Measurements from ENCODE around the gene SLC25A21.

SLC25A21 gene

GRCh38 chr14:36652542-36653201 lies 519.7 kb downstream of the SLC25A21 start:
- H3K4me3 ChIP-seq = no peak overlapping the region
- 0 out of 2 replicates have a peak overlapping the region, but pooled peaks have one; percentile 19 for H3K27ac ChIP-seq
- no peaks in the 10 kb centered on the region for H3K36me3 ChIP-seq (ENCODE audit: insufficient read depth, low read length)
- no peaks in the 10 kb centered on the region for H3K9me3 ChIP-seq (ENCODE audit: low read depth, low read length)
- H3K9ac ChIP-seq (ENCODE audit: insufficient read length) = no peak overlapping the region
- no peak for DNase-seq (ENCODE audit: low read depth, low spot score)
- TF ChIP-seq POLR2AphosphoS5 (IDR thresholded peaks at IDR 0.05; ENCODE audit: borderline replicate concordance, low read depth, low read length) (no peak), FOXP2 (optimal IDR thresholded peaks at IDR 0.05; ENCODE audit: control extremely low read depth, extremely low read length, insufficient read depth) (no peak)

- no peaks in the 10 kb centered on the region for H3K36me3 ChIP-seq (ENCODE audit: insufficient read depth, low read length)
- no peak for DNase-seq (ENCODE audit: low read depth, low spot score)
- no peak overlapping the region for H3K4me3 ChIP-seq
- H3K9me3 ChIP-seq (ENCODE audit: low read depth, low read length) = no peaks in the 10 kb centered on the region
- H3K27ac ChIP-seq = 0 out of 2 replicates have a peak overlapping the region, but pooled peaks have one; percentile 7
- no peak overlapping the region for H3K9ac ChIP-seq (ENCODE audit: insufficient read length)
- TF ChIP-seq FOXP2 (optimal IDR thresholded peaks at IDR 0.05; ENCODE audit: control extremely low read depth, extremely low read length, insufficient read depth) = no peak
- no peak for TF ChIP-seq EZH2 (IDR thresholded peaks at IDR 0.05)
- no peak for TF ChIP-seq POLR2AphosphoS5 (IDR thresholded peaks at IDR 0.05; ENCODE audit: borderline replicate concordance, low read depth, low read length)
These were observed 522.3 kb downstream of the SLC25A21 start for GRCh38 chr14:36649872-36650650.

- H3K27ac ChIP-seq = no peak overlapping the region
- TF ChIP-seq EZH2 (IDR thresholded peaks at IDR 0.05) = no peak
- no peak for TF ChIP-seq FOXP2 (optimal IDR thresholded peaks at IDR 0.05; ENCODE audit: control extremely low read depth, extremely low read length, insufficient read depth)
- no peak for TF ChIP-seq POLR2AphosphoS5 (IDR thresholded peaks at IDR 0.05; ENCODE audit: borderline replicate concordance, low read depth, low read length)
- DNase-seq (ENCODE audit: low read depth, low spot score) = no peak
These were observed 524.3 kb downstream of the SLC25A21 start for GRCh38 chr14:36647824-36648753.

GRCh38 chr14:36647417-36647823 lies 525.0 kb downstream of the SLC25A21 start:
- no peaks in the 10 kb centered on the region for H3K36me3 ChIP-seq (ENCODE audit: insufficient read depth, low read length)
- H3K4me3 ChIP-seq = peak overlapping the region; percentile 45; the same call in 1 of the 2 replicates
- TF ChIP-seq POLR2AphosphoS5 (IDR thresholded peaks at IDR 0.05; ENCODE audit: borderline replicate concordance, low read depth, low read length) (no peak), EZH2 (IDR thresholded peaks at IDR 0.05) (no peak), FOXP2 (optimal IDR thresholded peaks at IDR 0.05; ENCODE audit: control extremely low read depth, extremely low read length, insufficient read depth) (no peak)
- no peak overlapping the region for H3K9ac ChIP-seq (ENCODE audit: insufficient read length)
- no peak for DNase-seq (ENCODE audit: low read depth, low spot score)
- no peak overlapping the region for H3K27ac ChIP-seq
- H3K9me3 ChIP-seq (ENCODE audit: low read depth, low read length) = no peaks in the 10 kb centered on the region

More at GRCh38 chr14:36647824-36648753, 524.3 kb downstream of the SLC25A21 start:
- Histone ChIP-seq H3K9ac (ENCODE audit: insufficient read length) (no peak overlapping the region), H3K36me3 (ENCODE audit: insufficient read depth, low read length) (no peaks in the 10 kb centered on the region), H3K4me3 (peak overlapping the region; percentile 45; the same call in 1 of the 2 replicates), H3K9me3 (ENCODE audit: low read depth, low read length) (no peaks in the 10 kb centered on the region)

GRCh38 chr14:36646664-36647416 lies 525.6 kb downstream of the SLC25A21 start:
- H3K9ac ChIP-seq (ENCODE audit: insufficient read length) = no peak overlapping the region
- H3K4me3 ChIP-seq = no peak overlapping the region
- no peak overlapping the region for H3K27ac ChIP-seq
- H3K9me3 ChIP-seq (ENCODE audit: low read depth, low read length) = no peaks in the 10 kb centered on the region
- H3K36me3 ChIP-seq (ENCODE audit: insufficient read depth, low read length) = no peaks in the 10 kb centered on the region
- no peak for TF ChIP-seq FOXP2 (optimal IDR thresholded peaks at IDR 0.05; ENCODE audit: control extremely low read depth, extremely low read length, insufficient read depth)
- TF ChIP-seq EZH2 (IDR thresholded peaks at IDR 0.05) = no peak
- TF ChIP-seq POLR2AphosphoS5 (IDR thresholded peaks at IDR 0.05; ENCODE audit: borderline replicate concordance, low read depth, low read length) = no peak
- no peak for DNase-seq (ENCODE audit: low read depth, low spot score)

- Histone ChIP-seq H3K9me3 (ENCODE audit: low read depth, low read length) (no peaks in the 10 kb centered on the region), H3K36me3 (ENCODE audit: insufficient read depth, low read length) (no peaks in the 10 kb centered on the region), H3K27ac (no peak overlapping the region), H3K4me3 (no peak overlapping the region), H3K9ac (ENCODE audit: insufficient read length) (no peak overlapping the region)
- TF ChIP-seq POLR2AphosphoS5 (IDR thresholded peaks at IDR 0.05; ENCODE audit: borderline replicate concordance, low read depth, low read length) (no peak), EZH2 (IDR thresholded peaks at IDR 0.05) (no peak), FOXP2 (optimal IDR thresholded peaks at IDR 0.05; ENCODE audit: control extremely low read depth, extremely low read length, insufficient read depth) (no peak)
- no peak for DNase-seq (ENCODE audit: low read depth, low spot score)
These were observed 538.8 kb downstream of the SLC25A21 start for GRCh38 chr14:36633580-36633979.

All from SK-N-MC (cell line).